ENCODE measurements around the gene SDK2.

Gene SDK2

DNA sequence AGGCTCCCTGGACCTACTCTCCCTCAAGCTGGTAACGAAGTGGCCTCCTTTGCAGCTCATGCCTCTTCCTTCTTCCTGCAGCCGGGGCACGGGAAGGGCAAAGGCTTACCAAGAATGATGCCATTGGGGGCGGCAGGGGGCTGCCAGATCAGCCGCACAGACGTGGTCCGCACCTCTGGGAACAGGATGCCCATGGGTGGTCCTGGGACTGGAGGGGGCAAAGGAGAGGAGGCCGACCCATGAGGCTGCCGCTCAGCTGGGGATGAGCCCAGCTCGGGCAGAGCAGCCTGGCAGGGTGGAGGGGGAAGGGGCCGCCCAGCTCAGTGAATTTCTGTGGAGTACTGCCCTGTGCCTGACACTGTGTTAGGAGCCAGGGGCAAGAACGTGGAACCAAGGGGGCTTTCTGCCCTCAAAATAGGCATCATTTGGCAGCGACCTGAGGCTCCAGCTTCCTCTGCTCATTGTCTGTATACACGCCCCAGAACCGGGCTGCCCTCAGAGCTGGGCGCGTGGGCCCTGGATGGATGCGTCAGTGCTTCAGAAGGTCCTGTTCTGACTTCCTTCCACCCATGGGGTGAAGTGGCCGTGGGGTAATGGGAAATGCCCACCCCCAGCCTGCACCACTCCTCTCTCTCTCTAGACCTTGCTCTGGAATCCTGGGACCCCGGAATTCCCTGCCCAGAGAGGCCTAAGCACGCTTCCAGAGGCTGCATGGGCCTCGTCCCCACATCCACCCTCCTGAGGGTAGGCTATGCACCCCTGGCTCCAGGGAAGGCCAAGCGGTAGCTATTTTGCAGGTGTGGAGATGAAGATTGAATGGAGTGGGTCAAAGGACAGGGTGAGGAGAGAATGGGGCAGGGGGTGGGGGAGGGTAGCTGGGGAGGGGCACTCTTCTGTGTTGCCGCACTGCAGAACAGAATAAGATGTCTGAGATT is 252.6 kb downstream of the SDK2 start:
- DNase-seq (ENCODE audit: low read depth), result no peak

DNA sequence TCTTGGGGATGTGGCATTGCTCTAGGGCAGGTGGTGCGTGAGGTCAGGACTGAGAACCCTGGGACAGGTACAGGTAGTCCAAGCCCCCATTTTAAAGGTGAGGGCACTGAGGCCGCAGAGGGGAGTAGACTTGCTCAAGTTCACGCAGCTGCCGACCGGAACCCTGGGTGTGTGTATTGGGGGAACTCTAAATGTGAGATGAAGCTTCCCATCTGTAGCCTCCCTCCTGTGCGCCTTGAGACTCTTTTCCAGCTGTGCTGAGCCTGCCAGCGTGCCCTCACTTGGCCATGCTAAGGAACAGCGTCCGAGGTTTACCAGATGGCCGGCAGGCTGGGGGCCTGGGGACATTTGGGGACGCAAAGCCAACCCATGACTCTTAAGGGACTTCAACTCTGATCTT is 253.4 kb downstream of the SDK2 start:
- DNase-seq (ENCODE audit: low read depth), result no peak

DNA sequence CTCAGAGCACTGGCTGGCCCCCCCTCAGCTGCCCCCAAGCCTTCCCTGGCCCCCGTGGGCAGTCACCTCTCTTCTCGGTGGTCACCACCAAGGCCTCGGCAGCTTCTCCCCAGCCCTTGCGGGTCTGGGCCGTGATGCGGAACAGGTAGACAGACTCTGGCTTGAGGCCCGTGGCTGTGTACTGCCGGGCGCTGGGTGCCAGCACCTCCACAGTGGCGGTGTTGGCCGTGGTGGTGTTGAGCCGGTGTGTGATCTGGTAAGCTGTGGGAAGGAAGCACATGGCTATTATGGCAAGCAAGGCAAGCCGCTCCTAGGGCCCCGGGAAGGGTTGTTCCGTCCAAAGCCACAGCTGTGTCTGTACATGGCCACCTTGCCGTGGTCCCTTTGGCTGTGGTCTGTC is 254.0 kb downstream of the SDK2 start:
- DNase-seq (ENCODE audit: low read depth), result no peak

DNA sequence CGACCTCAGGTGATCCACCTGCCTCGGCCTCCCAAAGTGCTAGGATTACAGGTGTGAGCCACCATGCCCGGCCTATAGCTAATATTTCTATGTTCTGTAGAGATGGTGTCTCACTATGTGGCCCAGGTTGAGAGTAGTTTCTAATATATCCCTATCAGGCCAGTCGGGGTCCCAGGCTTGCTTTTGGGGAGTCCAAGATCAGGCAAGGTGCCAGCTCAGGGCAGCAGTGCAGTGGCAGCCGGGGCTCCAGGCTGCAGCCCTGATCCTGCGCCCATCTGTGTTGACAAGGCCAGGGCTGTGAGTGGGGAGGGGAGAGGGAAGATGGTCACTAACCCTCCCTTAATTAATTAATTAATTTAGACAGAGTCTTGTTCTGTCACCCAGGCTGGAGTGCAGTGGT is 254.8 kb downstream of the SDK2 start:
- DNase-seq (ENCODE audit: low read depth), result no peak

DNA sequence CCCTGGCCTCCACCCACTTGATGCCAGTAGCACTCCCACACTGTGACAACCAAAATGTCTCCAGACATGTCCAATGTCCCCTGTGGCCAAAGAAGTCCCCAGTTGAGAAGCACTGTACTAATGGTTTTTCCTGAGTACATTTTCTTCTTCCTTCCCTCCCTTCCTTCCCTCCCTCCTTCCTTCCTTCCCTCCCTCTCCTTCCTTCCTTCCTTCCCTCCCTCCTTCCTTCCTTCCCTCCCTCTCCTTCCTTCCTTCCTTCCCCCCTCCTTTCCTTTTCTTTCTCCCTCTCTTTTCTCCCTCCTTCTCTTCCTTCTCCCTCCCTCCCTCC is 255.7 kb downstream of the SDK2 start:
- DNase-seq (ENCODE audit: low read depth), result no peak

DNA sequence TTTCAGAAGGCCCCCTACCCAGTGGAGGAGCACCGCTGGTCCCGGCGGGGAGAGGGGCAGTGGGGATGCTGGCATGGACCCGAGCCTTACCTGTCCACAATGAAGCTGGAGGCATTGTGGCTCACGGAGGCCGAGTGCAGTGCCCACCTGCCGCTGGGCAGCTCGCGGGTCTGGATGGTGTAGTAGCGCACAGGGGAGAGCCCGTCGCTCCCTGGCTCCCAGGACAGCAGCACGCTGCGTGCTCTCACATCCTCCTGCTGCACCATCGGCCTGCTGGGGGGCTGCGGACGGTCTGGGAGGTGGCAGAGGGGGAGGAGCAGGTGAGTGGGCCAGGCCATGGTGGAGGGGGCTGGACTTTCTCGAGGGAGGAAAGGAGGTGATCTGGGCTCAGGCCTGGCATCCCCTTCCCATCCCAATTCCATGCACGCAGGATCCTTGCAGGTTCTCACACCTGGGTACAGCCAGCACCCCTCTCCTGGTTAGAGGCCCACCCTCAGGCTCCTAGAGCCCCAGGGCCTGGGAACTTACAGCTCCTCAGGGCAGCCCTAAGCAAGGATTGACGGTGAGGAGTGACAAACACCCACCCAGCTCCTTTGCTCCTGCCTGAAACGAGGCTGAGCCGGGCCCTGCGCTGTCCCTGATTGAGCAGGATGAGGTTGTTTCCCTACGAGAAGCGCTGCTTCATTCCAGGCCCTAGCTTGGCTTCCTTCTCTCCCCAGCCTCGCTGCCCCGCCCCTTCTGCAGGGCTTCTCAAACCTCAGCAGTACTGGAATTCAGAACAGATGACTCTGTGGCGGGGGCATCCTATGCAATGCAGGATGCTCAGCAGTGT is 256.3 kb downstream of the SDK2 start:
- DNase-seq (ENCODE audit: low read depth), result no peak

DNA sequence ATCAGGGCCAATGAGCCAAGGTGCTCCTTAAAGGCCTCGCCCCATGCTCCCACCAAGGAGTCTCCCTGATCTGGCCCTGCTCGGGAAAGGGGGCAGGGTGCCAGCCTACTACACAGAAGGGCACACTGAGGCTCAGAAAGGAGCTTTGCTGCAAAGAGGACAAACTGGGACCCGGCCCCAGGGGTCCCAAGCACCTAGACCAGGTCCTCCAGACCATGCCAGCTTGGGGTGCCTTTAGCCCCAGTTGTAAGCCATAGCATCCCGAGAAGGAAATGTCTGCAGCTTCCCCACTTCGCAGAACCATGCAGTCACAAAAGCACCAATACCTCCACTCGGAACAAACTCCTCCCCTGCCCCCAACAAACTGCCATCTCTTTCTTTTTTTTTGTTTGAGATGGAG is 257.7 kb downstream of the SDK2 start:
- DNase-seq (ENCODE audit: low read depth), result no peak

DNA sequence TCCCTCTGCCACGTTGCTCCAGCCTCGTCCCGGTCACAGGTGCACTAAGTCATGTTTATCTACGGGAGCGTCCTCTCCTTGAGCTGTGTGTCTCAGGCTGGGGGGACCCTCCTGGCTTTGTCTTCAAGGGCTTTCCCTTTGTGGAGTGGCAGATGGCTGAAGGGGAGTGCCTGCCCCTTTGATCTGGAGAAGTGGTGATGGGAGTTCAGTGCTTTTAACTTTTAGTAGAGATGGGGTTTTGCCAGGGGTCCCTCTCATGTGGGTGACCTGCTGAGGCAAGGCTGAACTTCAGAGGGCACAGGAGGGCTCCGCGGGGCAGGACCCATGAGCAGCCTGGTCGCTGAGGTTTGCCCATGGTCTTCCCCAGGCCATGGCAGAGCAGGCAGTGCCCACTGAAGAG is 259.3 kb downstream of the SDK2 start:
- DNase-seq (ENCODE audit: low read depth), result no peak

DNA sequence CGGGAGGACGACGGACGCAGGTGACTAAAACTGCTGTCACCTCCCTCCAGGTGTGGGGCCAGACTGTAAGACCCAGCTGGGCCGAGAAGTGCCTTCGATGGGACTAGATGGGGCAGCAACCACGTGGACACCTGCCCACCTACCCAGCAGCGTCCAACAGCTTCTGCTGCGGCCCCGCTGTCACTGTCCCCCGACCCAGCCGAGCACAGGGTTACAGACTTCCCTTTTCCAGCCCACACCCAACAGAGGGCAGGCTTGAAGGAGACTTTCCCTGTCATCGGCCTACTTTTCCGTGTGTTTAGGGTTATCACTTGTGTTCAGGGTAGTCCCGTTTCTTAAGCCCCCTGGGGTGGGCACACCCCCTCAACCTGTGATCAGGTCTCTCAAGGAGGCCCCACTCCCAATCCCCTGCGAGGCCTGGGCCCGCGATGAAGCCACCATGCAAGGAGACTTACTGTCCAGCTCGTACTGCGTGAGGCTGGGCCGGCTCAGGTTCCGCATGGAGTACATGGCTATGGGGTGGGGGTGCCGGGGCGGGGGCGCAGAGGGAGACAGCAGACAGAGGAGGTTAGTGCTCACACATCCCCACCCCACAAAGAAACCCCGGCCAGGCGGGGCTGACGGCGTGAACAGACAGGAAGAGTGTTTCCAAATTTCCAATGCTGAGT is 263.7 kb downstream of the SDK2 start:
- no peak for DNase-seq (ENCODE audit: low read depth)

DNA sequence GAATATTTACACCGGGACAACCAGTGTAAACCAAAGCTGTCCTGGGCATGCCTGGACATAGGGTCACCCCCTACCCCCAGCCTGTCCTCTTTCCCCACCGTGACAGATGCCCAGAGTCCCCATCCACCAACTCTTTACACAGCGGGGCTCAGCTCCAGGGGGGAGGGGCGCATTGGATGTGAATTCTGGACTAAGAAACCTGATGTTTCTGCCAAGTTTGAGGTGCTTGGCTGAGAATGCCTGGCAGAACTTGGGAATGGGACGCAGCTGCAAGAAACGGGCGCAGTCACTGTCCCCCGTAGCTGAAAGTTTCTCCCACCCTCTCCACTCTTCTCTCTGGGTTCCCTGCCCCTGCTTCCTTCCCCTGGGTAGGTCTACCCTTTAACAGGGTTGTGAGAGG is 264.4 kb downstream of the SDK2 start:
- DNase-seq (ENCODE audit: low read depth), result no peak

DNA sequence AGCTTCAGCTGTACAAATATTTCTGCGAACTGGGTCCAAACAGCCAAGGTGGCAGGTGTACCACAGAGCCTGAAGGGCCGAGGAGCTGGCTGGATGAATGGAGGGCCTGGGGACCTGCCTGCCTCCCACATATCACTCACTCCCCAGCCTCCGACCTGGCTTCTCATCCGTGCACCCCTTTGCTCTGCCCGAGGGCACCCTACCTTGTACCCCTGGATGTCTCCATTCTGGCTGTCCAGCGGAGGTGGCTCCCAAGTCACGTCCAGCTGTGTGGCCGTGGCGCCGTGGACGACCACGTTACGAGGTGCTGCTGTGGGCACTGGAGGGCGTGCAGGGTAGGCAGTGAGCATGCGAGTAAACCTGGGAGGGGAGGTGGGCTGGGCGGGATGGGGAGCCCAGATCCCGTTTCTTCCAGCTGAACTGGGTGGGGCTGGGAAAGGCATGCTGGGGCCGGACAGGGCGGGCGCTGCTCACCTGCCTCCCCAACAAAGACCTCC is 265.2 kb downstream of the SDK2 start:
- no peak for DNase-seq (ENCODE audit: low read depth)

DNA sequence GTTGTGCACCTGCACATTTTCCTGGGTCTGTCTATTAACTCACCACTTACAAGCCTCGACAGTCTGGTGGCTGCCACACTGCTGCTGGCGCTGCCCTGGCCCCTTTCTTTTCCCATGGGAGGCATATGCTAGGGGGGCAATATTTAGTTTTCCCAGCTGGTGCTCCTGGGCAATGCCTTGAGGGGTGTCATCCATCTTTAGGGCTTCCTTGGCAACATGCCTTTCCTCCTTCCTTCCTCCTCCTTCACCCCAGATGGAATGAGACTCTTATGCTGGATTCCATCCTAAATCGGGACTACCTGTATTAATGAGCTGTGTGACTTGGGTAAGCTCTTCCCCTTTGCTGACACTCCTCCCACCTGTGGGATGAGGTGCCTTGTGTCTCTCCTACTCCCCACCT is 267.6 kb downstream of the SDK2 start:
- DNase-seq (ENCODE audit: low read depth), result no peak

DNA sequence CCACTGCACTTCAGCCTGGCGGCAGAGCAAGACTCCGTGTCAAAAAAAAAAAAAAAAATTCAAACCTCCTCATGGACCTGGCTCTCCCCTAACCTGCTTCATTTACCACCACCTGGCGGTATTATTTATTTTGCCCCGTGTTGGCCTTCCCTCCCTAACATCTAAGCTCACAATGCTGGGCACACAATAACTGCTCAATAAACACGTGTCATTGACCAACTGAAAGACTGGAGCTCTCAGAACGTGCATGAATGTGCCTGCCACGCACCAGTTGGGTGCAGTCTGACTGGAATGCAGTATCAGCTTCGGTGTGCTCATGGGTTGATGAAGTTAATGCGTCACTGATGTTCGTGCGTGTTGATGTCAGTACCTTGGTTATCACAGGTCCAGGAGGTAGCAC is 268.1 kb downstream of the SDK2 start:
- DNase-seq (ENCODE audit: low read depth), result no peak

DNA sequence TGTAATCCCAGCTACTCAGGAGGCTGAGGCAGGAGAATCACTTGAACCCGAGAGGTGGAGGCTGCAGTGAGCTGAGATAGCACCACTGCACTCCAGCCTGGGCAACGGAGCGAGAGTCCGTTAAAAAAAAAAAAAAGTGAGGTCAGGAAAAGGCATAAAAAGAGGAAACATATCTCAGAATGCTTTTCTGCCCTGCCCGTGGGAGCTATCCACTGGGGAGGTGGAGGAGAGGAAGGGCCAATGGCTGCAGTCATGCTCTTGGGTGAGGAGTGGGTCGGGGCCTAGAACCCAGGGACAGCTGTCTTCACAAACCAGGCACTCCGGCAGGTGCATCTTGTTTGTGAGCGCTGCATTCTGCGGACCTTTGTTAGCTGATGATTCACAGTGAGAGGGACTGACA is 272.4 kb downstream of the SDK2 start:
- no peak for DNase-seq (ENCODE audit: low read depth)

DNA sequence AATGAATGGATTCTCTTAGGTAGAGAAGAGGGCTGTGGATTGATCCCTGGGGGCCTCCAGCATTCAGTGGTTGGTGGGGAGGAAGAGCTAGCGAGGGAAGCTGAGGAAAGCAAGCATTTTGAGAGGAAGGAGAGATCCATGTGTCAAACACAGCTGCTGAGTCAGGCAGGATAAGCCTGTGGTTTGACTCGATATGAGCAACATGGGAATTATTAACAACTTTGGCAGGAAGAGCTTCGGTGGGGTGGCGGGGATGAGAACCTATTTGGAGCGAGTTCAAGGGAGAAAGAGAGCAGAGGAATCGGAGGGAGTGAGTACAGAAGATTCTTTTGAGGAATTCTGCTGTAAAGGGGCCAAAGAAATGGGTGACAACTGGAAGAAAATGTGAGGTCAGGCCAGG is 273.0 kb downstream of the SDK2 start:
- DNase-seq (ENCODE audit: low read depth), result no peak

DNA sequence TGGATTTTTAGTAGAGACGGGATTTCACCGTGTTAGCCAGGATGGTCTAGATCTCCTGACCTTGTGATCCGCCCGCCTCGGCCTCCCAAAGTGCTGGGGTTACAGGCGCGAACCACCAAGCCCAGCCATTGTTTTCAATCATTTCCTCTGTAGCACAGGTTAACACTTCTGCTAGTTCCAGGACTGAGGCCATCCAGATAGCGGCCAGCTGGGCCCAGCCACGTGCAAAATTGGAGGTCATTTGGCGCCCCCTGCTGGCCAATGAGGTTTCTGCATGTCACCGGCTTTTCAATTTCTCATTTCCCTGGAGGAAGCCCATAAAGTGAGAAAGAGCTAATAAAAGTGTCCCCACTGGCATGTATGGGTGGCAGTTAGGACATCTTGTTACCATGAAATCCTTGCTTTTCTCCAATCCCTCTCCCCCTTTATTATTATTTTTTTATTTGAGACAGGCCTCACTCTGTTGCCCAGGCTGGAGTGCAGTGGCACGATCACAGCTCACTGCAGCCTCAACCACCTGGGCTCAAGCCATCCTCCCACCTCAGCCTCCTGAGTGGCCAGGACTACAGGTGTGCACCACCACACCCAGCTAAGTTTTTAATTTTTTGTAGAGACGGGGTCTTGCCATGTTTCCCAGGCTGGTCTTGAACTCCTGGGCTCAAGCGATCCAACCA is 274.3 kb downstream of the SDK2 start:
- peak; percentile 68 for DNase-seq (ENCODE audit: low read depth)

DNA sequence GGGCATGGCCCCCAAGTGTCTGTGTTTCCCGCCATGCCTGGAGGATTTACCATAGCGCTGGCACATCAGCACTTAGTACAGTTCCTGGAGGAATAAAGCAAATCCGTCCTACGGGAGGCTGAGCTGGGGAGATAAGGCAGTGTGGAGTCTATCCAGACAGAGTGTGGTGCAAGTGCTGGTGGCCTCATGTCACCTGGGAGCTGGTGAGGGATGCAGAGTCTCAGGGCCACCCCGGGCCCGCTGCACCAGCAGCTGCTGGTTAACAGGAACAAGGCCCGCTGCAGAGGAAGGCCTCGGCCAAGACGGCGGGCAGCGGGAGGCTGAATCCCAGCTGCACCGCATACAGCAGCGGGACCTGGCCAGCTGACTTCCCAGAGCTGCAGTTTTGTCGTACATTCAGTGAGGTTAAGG is 275.1 kb downstream of the SDK2 start:
- no peak for DNase-seq (ENCODE audit: low read depth)

DNA sequence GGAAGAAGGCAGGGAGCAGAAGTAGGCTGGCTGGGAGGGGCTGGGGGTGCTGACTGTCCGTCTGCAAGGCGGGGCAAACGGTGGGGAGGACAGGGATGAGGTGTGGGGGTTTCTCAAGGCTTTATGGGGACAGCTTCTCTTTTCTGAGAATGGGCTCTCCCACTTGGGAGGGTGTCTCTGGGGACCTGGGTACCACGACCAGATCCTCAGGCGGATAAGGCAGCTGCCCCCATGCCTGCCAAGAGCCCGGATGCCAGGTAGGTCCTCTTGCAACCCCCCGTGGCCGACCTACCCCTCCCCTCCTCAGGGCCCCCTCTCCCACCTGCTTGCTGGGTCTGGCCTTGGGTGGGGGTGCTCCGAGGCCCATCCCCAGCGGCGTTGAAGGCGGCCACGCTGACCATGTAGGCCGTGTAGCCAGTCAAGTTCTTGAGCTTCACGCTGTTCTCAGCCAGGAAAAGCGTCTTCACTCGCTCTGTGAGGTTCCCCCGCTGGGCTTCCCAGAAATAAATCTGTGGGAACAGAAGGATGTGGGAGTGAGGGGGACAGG is 276.1 kb downstream of the SDK2 start:
- no peak for DNase-seq (ENCODE audit: low read depth)

DNA sequence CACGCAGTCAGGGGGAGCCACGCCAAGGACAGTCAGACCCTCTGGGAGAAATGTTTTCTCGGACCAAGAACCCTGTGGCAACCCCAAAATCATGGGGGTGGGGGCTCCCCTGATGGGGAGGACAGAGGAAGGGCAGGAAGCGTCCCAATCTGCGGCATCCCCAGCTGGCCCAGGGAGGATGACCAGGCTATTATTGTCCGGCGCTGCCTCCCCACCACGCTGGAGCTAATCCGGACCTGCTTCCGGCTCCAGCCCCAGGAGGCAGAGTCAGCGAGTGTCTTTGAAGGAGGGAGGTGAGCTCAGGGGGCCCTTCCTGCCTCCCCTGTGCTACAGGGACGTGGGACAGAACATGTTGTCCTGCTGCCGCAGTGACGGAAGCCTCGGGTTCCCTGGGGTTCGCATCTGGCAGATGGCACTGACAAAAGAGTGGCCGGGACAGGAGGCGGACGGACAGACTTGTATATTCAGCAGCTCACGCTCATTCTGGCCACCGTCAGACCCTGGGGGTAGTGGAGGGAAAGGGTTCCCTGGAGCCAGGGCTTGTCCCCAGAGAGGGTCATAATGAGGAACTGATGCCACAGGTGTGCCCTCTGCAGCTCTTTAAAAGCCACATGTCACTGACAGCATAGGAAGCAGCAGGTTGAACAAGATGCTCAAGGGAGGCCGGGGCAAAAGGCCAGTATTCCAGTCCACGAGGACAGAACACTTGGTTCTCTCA is 278.2 kb downstream of the SDK2 start:
- no peak for DNase-seq (ENCODE audit: low read depth)

DNA sequence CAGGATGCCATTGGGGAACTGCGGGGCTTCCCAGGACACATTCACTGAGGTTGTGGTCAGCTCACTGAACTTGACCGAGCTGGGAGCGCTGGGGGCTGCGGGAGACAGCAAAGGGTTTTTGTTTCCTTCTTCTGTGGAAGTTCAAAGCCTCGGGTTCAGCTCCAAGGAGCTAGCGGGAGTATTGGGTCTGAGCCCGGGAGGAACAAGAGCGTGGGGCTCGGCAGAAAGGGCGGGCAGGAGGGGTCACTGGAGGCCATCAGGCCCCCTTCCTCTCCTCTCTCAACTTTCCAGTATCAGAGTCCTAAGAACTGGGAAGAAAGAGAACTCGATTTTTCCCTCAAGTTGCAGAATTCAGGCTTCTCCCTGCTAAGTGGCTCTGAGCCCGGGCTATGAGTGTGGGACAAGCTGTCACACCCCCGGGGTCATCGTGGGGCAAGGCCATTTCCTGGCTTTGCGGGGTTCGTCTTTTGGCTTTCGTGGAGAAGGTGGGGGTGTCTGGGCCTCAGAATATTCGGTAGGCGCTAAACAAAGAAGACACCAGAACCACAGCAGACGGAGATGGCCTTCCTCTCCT is 278.9 kb downstream of the SDK2 start:
- no peak for DNase-seq (ENCODE audit: low read depth)

DNA sequence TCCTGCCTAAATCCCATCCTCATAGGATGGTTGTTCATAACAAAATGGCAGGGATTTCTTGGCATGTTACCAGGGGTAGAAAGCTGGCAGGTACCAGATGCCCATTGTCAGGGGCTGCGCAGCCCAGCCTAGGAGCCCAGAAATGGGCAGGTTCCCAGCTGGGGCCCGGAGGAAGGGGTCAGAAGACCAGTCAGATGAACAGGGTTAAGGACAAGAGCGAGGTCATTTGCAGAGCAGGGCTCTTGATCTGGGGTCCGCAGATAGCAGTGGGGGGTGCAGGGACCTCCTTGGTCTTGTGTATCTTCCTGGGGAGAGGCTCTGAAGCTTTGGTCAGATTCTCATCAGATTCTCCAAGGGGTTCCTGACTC is 280.1 kb downstream of the SDK2 start:
- DNase-seq (ENCODE audit: low read depth), result no peak
